ENCODE measurements around the gene CCDC158. TPM values are rescaled to one million over a fixed set of nuclear protein-coding genes. Genes with fewer than 3 reads are reported as not detected.

CCDC158 gene
- total and polyA plus RNA-seq, 2 of the 8 experiments (the other 6 are each of a cell fraction or from before 2014, with no cell fraction given): not detected

- no peak for TF ChIP-seq USF2 (IDR thresholded peaks at IDR 0.05; ENCODE audit: low read length)
- TF ChIP-seq E2F6 (IDR thresholded peaks at IDR 0.05): no peak
- TF ChIP-seq RBBP5 (IDR thresholded peaks at IDR 0.05; ENCODE audit: borderline replicate concordance, low read depth, low read length): no peak
- no peak for TF ChIP-seq TBP (IDR thresholded peaks at IDR 0.05; ENCODE audit: low read depth, low read length)
- no peak for TF ChIP-seq SIX5 (IDR thresholded peaks at IDR 0.05; ENCODE audit: low read depth, low read length)
- TF ChIP-seq TAF7 (optimal IDR thresholded peaks at IDR 0.05; ENCODE audit: borderline replicate concordance, low read depth, low read length): no peak
- TF ChIP-seq SIRT6 (IDR thresholded peaks at IDR 0.05; ENCODE audit: low read length): no peak
These were observed 109.0 kb downstream of the CCDC158 start (continued) for GRCh38 chr4:76311896-76312331.

All from H1 (cell line).